Tibial artery (tissue), 4 donors: ENCODE data around the gene FOXD3.
A peak's percentile ranks its signal among the peaks of the same experiment; 100 is the strongest.

Experiments
- DNase-seq, 2 donors: peaks; one replicate each; pipeline ENCODE4 v3.0.0-alpha.2; 2019
- H3K27ac ChIP-seq, 2 donors: fragments of 200-600 bp; sonication (generic) in 1 of 2; 1 replicate in 1 of 2; 2 replicates in 1 of 2; pipeline ENCODE4 v1.5.1; 2018 to 2019; ENCODE audit warnings: mild to moderate bottlenecking in 1 of 2
- H3K27me3 ChIP-seq, 2 donors: fragments of 200-600 bp; sonication (generic) in 1 of 2; one replicate each; pipeline versions ENCODE4 v1.5.1 to v1.6.0; 2016 to 2019
- H3K36me3 ChIP-seq, 3 donors: fragments of 200-600 bp; sonication (generic) in 2 of 3; one replicate each; pipeline ENCODE4 v1.5.1; 2016 to 2019; ENCODE audit warnings: mild to moderate bottlenecking in 2 of 3
- H3K4me1 ChIP-seq, 4 donors: fragments of 200-600 bp; sonication (generic) in 2 of 4; 1 replicate in 3 of 4; 2 replicates in 1 of 4; pipeline ENCODE4 v1.5.1; 2016 to 2019
- H3K4me3 ChIP-seq, 2 donors: fragments of 200-600 bp; sonication (generic) in 1 of 2; 1 replicate in 1 of 2; 2 replicates in 1 of 2; pipeline ENCODE4 v1.5.1; 2018 to 2019; ENCODE audit warnings: mild to moderate bottlenecking in 2 of 2
- H3K9me3 ChIP-seq, 3 donors: fragments of 200-600 bp; sonication (generic) in 1 of 3; one replicate each; pipeline ENCODE4 v1.5.1; 2016 to 2019
- CTCF ChIP-seq, 2 experiments: fragments of 200-600 bp in 1 of 2; fragments of 450-650 bp in 1 of 2; IDR thresholded peaks; one replicate each; pipeline ENCODE4 v1.5.1; 2017 to 2019; ENCODE audit warnings: antibody characterized with exemption in 2 of 2, mild to moderate bottlenecking in 1 of 2, moderate library complexity in 1 of 2
- intact Hi-C: fragments of 100-400 bp; cut with DNase I; formaldehyde crosslinking; loops from one replicate; pipeline ENCODE4 v1.15.0; 2023; ENCODE audit warnings: low total_unique reads

FOXD3 gene

GRCh38 chr1:63326473-63327380, 4.4 kb downstream of the FOXD3 start:
- Histone ChIP-seq H3K4me3 (no peak overlapping the region), H3K27me3 (peaks cover 17 to 96% of the 10 kb centered on the region in 2 donors), H3K9me3 (no peaks in the 10 kb centered on the region), H3K36me3 (no peaks in the 10 kb centered on the region), H3K4me1 (peaks cover 0 to 37% (median 25%) of the 10 kb centered on the region in 4 donors), H3K27ac (no peak overlapping the region)
- TF ChIP-seq CTCF (IDR thresholded peaks at IDR 0.05), result no peak
- intact Hi-C loops, result no loop called here
- no peak for DNase-seq

- Histone ChIP-seq H3K36me3 (no peaks in the 10 kb centered on the region), H3K4me3 (no peak overlapping the region), H3K9me3 (no peaks in the 10 kb centered on the region), H3K27ac (no peak overlapping the region), H3K4me1 (peaks cover 0 to 29% (median 18%) of the 10 kb centered on the region in 4 donors), H3K27me3 (peaks cover 12 to 95% of the 10 kb centered on the region in 2 donors)
- DNase-seq, result no peak
- intact Hi-C loops, result no loop called here
- peak; percentile 36 to 49 for TF ChIP-seq CTCF (IDR thresholded peaks at IDR 0.05)
These were observed 5.2 kb downstream of the FOXD3 start for GRCh38 chr1:63327417-63328054.

DNA sequence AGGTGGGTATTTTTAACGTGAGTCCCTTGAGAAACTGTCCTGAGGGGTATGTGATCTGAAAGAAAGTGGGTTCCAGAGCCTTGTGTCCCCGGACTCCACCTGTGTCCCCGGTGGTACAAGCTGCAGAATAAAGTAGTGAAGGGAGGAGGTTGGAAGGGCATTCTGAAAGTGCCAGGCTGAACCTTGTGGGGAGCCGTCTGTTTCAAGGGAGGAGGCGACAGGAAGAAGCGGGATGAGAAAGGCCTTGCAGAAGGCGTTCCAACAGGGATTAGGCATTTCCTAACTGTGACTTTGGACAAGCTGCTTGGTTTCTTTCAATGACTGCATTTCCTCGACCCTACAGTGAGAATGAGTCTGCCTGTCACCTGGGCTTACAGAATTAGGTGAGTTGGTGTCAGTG, 5.8 kb downstream of the FOXD3 start:
- H3K9me3 ChIP-seq, result no peaks in the 10 kb centered on the region
- H3K27me3 ChIP-seq, result peaks cover 6 to 95% of the 10 kb centered on the region in 2 donors
- intact Hi-C loops, result no loop called here
- no peak overlapping the region for H3K27ac ChIP-seq
- H3K36me3 ChIP-seq, result no peaks in the 10 kb centered on the region
- H3K4me3 ChIP-seq, result no peak overlapping the region
- TF ChIP-seq CTCF (IDR thresholded peaks at IDR 0.05), result no peak
- H3K4me1 ChIP-seq, result peaks cover 0 to 23% (median 12%) of the 10 kb centered on the region in 4 donors
- no peak for DNase-seq

GRCh38 chr1:63328781-63329180, 6.4 kb downstream of the FOXD3 start:
- Histone ChIP-seq H3K4me3 (no peak overlapping the region), H3K4me1 (peaks cover 0 to 17% (median 9%) of the 10 kb centered on the region in 4 donors), H3K9me3 (no peaks in the 10 kb centered on the region), H3K36me3 (no peaks in the 10 kb centered on the region), H3K27me3 (peaks cover 5 to 95% of the 10 kb centered on the region in 2 donors), H3K27ac (no peak overlapping the region)
- TF ChIP-seq CTCF (IDR thresholded peaks at IDR 0.05), result no peak
- intact Hi-C loops, result no loop called here
- DNase-seq, result no peak

DNA sequence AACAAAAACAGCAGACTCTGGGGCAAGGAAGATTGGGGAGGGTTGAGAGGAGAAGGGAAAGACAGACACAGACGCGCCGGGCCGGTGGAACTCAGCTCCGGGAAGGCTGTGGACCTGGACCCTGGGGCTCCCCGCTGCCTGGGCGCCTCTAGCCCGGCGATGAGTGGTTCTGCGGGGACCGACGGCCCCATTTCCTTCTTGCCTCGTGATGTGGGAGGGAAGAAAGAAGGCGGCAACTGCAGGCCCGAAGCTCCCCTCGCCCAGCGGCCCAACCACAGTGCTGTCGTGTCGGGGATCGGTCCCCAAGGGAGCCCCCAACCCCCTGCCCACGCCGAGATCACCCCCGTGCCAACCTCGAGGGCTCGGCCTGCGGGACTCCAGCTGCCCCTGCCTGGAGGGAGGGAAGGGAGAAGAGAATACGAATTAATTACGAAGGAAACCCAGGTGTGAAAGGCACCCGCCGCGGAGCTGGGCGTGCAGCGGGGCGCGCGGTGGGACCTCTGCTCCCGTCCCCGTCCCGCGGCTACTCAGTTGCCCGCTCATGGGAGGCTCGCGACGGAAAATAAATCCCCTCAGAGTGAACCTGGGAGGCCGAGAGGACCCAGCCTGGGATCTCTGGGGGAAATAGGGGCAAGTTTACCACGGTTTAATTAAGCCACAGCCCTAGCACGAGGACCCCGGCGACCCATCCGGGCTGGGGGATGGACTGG, 7.4 kb downstream of the FOXD3 start:
- no peak for TF ChIP-seq CTCF (IDR thresholded peaks at IDR 0.05)
- H3K27ac ChIP-seq, result no peak overlapping the region
- intact Hi-C loops, result no loop called here
- H3K36me3 ChIP-seq, result no peaks in the 10 kb centered on the region
- no peaks in the 10 kb centered on the region for H3K9me3 ChIP-seq
- H3K4me3 ChIP-seq, result no peak overlapping the region
- H3K4me1 ChIP-seq, result peaks cover 0 to 8% (median 2%) of the 10 kb centered on the region in 4 donors
- no peak for DNase-seq
- H3K27me3 ChIP-seq, result peaks cover 5 to 87% of the 10 kb centered on the region in 2 donors
